Nephron progenitor cell (in vitro differentiated cells): ENCODE results near the gene RHOT1.
"Not testable (repeated sequence)": the region's sequence is repeated elsewhere in the genome, so short reads cannot be mapped to it uniquely, and the experiment has no call there.

Experiments
- DNase-seq: peaks from one replicate; pipeline ENCODE4 v3.0.0; 2021
- H3K27ac Mint-ChIP-seq: 2 replicates; pipeline ENCODE4 v1.8.0; 2021; ENCODE audit warnings: mild to moderate bottlenecking, moderate library complexity, mixed read lengths
- H3K27me3 Mint-ChIP-seq: 2 replicates; pipeline ENCODE4 v1.8.0; 2021; ENCODE audit warnings: mild to moderate bottlenecking, low read depth, mixed read lengths; ENCODE audit not compliant: poor library complexity
- H3K36me3 Mint-ChIP-seq: 2 replicates; pipeline ENCODE4 v1.8.0; 2021; ENCODE audit warnings: low read depth, mixed read lengths
- H3K4me1 Mint-ChIP-seq: 2 replicates; pipeline ENCODE4 v1.8.0; 2021; ENCODE audit warnings: mixed read lengths
- H3K4me3 Mint-ChIP-seq: 2 replicates; pipeline ENCODE4 v1.8.0; 2021; ENCODE audit warnings: mild to moderate bottlenecking, moderate library complexity, mixed read lengths
- H3K9me3 Mint-ChIP-seq: 2 replicates; pipeline ENCODE4 v1.8.0; 2021; ENCODE audit warnings: mild to moderate bottlenecking, moderate library complexity, mixed read lengths
- CTCF ChIP-seq: fragments of 200-600 bp; sonication (generic); IDR thresholded peaks from 2 replicates; pipeline ENCODE4 v1.5.0; 2021; ENCODE audit warnings: antibody characterized with exemption

The RHOT1 gene

GRCh38 chr17:32159586-32160438 is 17.5 kb downstream of the RHOT1 start:
- DNase-seq: no peak
- no peak overlapping the region for H3K4me3 Mint-ChIP-seq
- no peaks in the 10 kb centered on the region for H3K4me1 Mint-ChIP-seq
- H3K36me3 Mint-ChIP-seq: peaks cover 63% of the 10 kb centered on the region
- H3K9me3 Mint-ChIP-seq: peaks cover 25% of the 10 kb centered on the region
- no peak for TF ChIP-seq CTCF
- H3K27me3 Mint-ChIP-seq: peaks cover 7% of the 10 kb centered on the region
- no peak overlapping the region for H3K27ac Mint-ChIP-seq

- no peak overlapping the region for H3K27ac Mint-ChIP-seq
- TF ChIP-seq CTCF: no peak
- DNase-seq: no peak
- peaks cover 30% of the 10 kb centered on the region for H3K9me3 Mint-ChIP-seq
- peaks cover 7% of the 10 kb centered on the region for H3K27me3 Mint-ChIP-seq
- H3K36me3 Mint-ChIP-seq: peaks cover 64% of the 10 kb centered on the region
- no peaks in the 10 kb centered on the region for H3K4me1 Mint-ChIP-seq
- no peak overlapping the region for H3K4me3 Mint-ChIP-seq
These were observed 18.2 kb downstream of the RHOT1 start for GRCh38 chr17:32160526-32160925.

GRCh38 chr17:32161029-32161428 is 18.7 kb downstream of the RHOT1 start:
- peaks cover 33% of the 10 kb centered on the region for H3K9me3 Mint-ChIP-seq
- no peaks in the 10 kb centered on the region for H3K4me1 Mint-ChIP-seq
- TF ChIP-seq CTCF: no peak
- H3K27ac Mint-ChIP-seq: no peak overlapping the region
- H3K27me3 Mint-ChIP-seq: peaks cover 7% of the 10 kb centered on the region
- DNase-seq: no peak
- peaks cover 67% of the 10 kb centered on the region for H3K36me3 Mint-ChIP-seq
- H3K4me3 Mint-ChIP-seq: no peak overlapping the region

- peaks cover 40% of the 10 kb centered on the region for H3K9me3 Mint-ChIP-seq
- no peak overlapping the region for H3K27ac Mint-ChIP-seq
- peaks cover 74% of the 10 kb centered on the region for H3K36me3 Mint-ChIP-seq
- TF ChIP-seq CTCF: no peak
- DNase-seq: no peak
- H3K27me3 Mint-ChIP-seq: peaks cover 7% of the 10 kb centered on the region
- H3K4me3 Mint-ChIP-seq: no peak overlapping the region
- no peaks in the 10 kb centered on the region for H3K4me1 Mint-ChIP-seq
These were observed 19.4 kb downstream of the RHOT1 start for GRCh38 chr17:32161506-32162365.

GRCh38 chr17:32174889-32175288 is 32.6 kb downstream of the RHOT1 start:
- no peak for DNase-seq
- Mint-ChIP-seq H3K27ac (no peak overlapping the region), H3K36me3 (peaks cover 82% of the 10 kb centered on the region), H3K4me1 (no peaks in the 10 kb centered on the region), H3K4me3 (no peak overlapping the region), H3K9me3 (peaks cover 33% of the 10 kb centered on the region), H3K27me3 (peaks cover under 1% of the 10 kb centered on the region)
- TF ChIP-seq CTCF: no peak

GRCh38 chr17:32178679-32179078 is 36.4 kb downstream of the RHOT1 start:
- Mint-ChIP-seq H3K9me3 (peaks cover 55% of the 10 kb centered on the region), H3K36me3 (peaks cover 88% of the 10 kb centered on the region)
- not testable (repeated sequence) for H3K4me1 Mint-ChIP-seq, H3K27ac Mint-ChIP-seq, H3K4me3 Mint-ChIP-seq, DNase-seq, H3K27me3 Mint-ChIP-seq

GRCh38 chr17:32179103-32179502 is 36.8 kb downstream of the RHOT1 start:
- H3K27ac Mint-ChIP-seq, H3K4me1 Mint-ChIP-seq, DNase-seq, H3K4me3 Mint-ChIP-seq, H3K27me3 Mint-ChIP-seq: not testable (repeated sequence)
- Mint-ChIP-seq H3K36me3 (peaks cover 87% of the 10 kb centered on the region), H3K9me3 (peaks cover 55% of the 10 kb centered on the region)

- not testable (repeated sequence) for DNase-seq, H3K27me3 Mint-ChIP-seq, H3K27ac Mint-ChIP-seq, H3K4me1 Mint-ChIP-seq, H3K4me3 Mint-ChIP-seq
- H3K36me3 Mint-ChIP-seq: peaks cover 85% of the 10 kb centered on the region
- peaks cover 55% of the 10 kb centered on the region for H3K9me3 Mint-ChIP-seq
These were observed 37.2 kb downstream of the RHOT1 start for GRCh38 chr17:32179526-32179925.

GRCh38 chr17:32180262-32180661 is 38.0 kb downstream of the RHOT1 start:
- H3K4me3 Mint-ChIP-seq, DNase-seq, H3K27me3 Mint-ChIP-seq, H3K27ac Mint-ChIP-seq, H3K4me1 Mint-ChIP-seq: not testable (repeated sequence)
- peaks cover 85% of the 10 kb centered on the region for H3K36me3 Mint-ChIP-seq
- H3K9me3 Mint-ChIP-seq: peaks cover 52% of the 10 kb centered on the region
